ENCODE data around the gene IFT20.
"Not testable (repeated sequence)": the region's sequence is repeated elsewhere in the genome, so short reads cannot be mapped to it uniquely, and the experiment has no call there.

IFT20 gene

GRCh38 chr17:28298449-28298848 lies 36.8 kb downstream of the IFT20 start:
- no peak for DNase-seq

DNA sequence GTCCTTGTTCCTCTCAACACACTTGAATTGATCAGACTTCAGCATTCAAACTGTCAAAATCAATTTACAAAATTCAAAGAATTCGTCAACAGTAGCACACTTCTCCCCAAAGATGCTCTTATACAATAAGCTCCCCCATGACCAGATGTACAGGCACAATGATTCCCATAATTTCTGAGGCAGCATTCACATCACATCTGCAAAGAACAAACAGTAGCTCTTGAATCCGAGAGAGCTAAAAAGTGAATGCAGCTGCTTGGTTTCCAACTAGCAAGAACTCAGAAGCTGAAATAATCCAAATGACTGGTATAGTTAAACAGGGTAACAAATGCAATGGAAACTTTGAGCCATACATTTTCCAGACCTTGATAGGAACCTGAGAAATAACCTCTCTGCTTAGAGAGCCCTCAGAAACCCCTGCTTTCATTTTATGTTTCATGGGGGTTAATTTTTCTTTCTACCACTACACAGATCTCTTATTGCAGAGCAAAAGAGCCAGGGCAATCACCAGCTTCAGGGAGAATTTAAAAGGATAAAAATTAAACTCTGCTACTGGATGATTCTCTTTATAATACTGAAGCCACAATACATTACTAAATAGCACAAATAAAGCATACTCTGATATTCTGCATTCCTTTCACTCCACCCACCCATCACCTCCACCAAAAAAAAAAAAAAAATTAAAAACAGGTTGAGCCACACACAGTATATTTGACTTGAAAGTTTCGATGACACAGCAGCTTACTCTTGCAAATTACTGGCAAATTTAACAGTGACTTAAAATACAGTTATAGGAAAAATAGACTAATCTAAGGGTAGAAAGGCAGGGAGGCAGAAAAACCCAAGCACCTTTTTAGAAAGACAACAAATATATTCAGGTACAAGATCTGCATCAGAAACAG lies 39.3 kb downstream of the IFT20 start:
- DNase-seq = no peak

- DNase-seq = peak; percentile 58
These were observed 41.3 kb downstream of the IFT20 start for GRCh38 chr17:28293994-28294393.

- DNase-seq = not testable (repeated sequence)
These were observed 42.4 kb downstream of the IFT20 start for GRCh38 chr17:28292878-28293277.

DNA sequence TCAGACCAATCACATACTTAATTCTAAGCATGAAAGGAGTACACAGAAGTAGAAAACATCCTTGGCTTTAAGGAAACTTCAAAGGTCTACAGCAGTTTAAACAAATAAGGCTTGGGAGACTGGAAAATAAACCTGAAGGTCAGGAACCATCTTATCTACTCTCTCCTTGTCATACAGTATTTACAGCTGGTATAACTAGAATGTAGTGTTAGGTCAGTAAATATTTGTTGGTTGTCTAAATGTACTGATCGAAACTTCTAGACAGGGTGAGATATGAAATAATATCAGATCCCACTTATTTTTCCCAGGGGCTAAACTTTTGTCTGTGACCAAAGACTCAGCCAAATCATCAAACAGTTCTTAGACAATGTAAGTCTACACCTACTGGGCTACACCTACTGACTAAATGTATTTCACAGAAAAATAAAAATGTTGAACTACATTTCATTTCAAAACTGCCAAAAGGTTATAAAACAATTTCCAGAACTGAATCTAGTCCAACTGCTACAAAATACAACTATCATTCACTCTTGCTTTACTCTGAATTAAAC lies 43.4 kb downstream of the IFT20 start:
- DNase-seq = no peak

DNA sequence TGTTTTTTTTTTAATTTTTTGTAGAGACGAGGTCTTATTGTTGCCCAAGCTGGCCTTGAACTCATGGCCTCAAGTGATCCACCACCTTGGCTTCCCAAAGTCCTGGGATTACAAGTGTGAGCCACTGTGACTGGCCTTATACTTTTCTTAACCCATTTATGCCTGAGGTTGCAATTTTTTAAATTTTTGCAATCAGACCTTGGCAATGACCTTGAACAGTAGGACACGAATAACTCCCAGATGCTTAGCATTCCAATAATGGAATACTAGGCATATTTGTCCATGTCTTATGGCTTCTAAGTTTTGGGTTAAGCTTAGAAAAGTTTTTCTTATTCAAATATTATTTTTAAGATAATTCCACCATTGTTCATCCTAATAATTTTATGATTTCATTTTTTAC lies 44.6 kb downstream of the IFT20 start:
- DNase-seq = no peak

DNA sequence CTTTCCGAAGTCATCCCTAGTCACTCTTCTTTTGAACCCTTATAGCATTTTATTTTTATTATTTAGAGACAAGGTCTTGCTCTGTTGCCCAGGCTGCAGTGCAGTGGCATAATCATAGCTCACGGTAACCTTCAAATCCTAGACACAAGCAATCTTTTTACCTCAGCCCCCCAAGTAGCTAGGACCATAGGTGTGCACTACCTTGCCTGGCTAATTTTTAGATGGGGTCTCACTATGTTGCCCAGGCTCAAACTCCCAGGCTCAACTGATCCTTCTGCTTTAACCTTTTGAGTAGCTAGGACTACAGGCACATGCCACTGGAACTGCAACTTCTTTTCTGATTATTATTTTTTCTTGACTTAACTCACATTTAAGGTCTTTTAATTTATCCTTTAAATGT lies 49.3 kb downstream of the IFT20 start:
- DNase-seq = no peak

DNA sequence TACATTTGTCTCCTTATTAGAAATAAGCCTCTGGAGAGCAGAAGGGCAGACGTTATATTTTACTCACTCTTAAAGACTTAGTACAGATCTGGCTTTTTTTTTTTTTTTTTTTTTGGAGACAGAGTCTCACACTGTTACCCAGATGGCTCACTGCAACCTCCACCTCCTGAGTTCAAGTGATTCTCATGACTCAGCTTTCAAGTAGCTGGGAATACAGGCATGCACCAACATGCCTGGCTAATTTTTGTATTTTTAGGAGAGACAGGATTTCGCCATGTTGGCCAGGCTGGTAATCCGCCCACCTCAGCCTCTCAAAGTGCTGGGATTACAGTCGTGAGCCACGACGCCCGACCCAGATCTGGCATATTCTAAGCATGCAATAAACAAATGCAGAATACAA lies 52.7 kb downstream of the IFT20 start:
- DNase-seq = no peak

DNA sequence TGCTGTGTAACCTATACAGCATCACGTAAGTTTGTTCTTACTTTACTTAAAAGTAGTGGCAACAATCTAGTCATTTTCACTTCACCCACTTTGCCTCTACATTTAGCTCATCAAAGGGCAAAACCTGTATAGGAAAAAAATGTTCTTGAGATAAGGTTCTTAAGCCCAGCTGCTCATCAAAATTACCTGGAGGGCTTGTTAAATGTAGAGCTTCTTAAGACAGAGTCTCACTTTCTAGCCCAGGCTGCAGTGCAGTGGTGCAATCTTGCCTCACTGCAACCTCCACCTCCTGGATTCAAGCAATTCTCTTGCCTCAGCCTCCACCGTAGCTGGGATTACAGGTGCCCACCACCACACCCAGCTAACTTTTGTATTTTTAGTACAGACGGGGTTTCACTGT lies 54.4 kb downstream of the IFT20 start:
- DNase-seq = no peak

DNA sequence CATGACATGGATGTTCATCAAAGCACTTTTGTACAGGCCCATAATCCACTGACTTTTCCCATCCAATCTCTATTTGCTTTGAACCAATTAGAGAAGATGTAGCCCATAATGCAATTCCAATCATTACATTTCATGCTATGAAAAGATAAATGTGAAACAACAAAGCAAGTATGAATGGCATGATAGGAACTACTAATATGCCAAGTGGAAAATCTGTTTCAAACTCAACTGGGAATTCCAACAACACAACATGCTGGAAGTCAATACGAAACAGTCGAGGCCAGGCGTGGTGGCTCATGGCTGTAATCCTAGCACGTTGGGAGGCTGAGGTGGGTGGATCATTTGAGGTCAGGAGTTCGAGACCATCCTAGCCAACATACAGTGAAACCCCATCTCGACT lies 55.9 kb downstream of the IFT20 start:
- DNase-seq = no peak

All from SIG-M5 (cell line).